Memory B cell (primary cell): Measurements from ENCODE around the gene ATP10B.

Source experiments
- ATAC-seq: fragments of 150-1000 bp; cut with Tn5 transposase; 2 replicates; pipeline ENCODE4 v1.10.0; 2021; ENCODE audit warnings: low read depth, mild to moderate bottlenecking, moderate library complexity
- DNase-seq, 2 donors: peaks; one replicate each; pipeline ENCODE4 v3.0.0; 2022; ENCODE audit warnings: low spot score in 2 of 2
- H3K27ac Mint-ChIP-seq: one replicate; pipeline ENCODE4 v1.8.0; 2022; ENCODE audit warnings: mild to moderate bottlenecking, moderate library complexity, mixed read lengths
- H3K27me3 Mint-ChIP-seq: one replicate; pipeline ENCODE4 v1.8.0; 2022; ENCODE audit warnings: mixed read lengths
- H3K36me3 Mint-ChIP-seq: one replicate; pipeline ENCODE4 v1.8.0; 2022; ENCODE audit warnings: mild to moderate bottlenecking, mixed read lengths
- H3K4me1 Mint-ChIP-seq: one replicate; pipeline ENCODE4 v1.8.0; 2022; ENCODE audit warnings: mixed read lengths
- H3K4me3 Mint-ChIP-seq: one replicate; pipeline ENCODE4 v1.8.0; 2022; ENCODE audit warnings: mild to moderate bottlenecking, moderate library complexity, mixed read lengths
- H3K9me3 Mint-ChIP-seq: one replicate; pipeline ENCODE4 v1.8.0; 2022; ENCODE audit warnings: mixed read lengths

ATP10B gene

GRCh38 chr5:160513485-160513884 is 338.5 kb downstream of the ATP10B start:
- no peak for ATAC-seq
- no peak overlapping the region for H3K27ac Mint-ChIP-seq

More at GRCh38 chr5:160513485-160513884, 338.5 kb downstream of the ATP10B start:
- DNase-seq = no peak
- Mint-ChIP-seq H3K4me1 (peaks cover 5% of the 10 kb centered on the region), H3K9me3 (no peaks in the 10 kb centered on the region), H3K36me3 (peaks cover 1% of the 10 kb centered on the region), H3K27me3 (peaks cover 4% of the 10 kb centered on the region), H3K4me3 (no peak overlapping the region)
